HTERT RPE-1 (cell line): ENCODE measurements around the gene PALMD.

ENCODE experiments used
- in situ Hi-C: fragments of 300-500 bp; cut with MboI; formaldehyde crosslinking; loops from 4 replicates; pipeline ENCODE4 v1.14.3; 2020; ENCODE audit warnings: low sequenced_read_pairs

Gene PALMD

DNA sequence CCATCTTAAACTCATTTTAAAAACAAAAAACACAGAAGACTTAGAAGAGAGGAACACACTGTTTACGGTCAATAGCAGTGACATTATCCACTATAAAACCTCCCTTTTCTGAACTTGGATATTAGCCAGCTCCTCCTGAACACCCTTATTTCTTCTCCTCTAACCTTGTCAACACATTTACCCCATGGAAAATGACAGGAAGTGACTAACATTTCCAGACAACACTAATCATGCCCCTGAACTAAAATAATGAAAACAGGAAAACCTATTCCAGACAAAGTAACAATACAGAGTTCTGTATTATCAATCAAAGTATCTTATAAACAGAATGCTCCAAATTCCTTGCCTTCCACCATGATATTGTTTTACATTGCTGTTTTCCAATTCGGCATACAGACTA is 45.3 kb downstream of the PALMD start:
- in situ Hi-C loops, result no loop called here

DNA sequence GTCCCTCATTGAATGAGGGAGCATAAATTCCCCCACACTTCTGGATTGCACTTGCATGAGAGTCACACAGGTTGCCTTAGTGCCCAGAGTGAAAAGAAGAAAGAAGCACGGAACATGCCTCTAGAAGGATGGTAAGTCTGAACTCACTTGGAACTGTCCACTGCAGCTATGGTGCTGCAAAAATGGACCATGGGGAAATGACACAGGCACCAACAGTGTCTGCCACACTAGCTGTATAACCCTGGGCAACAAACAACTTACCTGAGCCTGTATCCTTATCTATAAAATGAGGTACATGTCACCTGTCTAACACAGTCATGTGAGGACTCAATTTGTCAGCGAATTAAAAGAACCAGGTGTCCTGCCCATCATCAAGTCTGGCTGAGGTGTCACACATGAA is 50.7 kb downstream of the PALMD start:
- in situ Hi-C loops, result no loop called here

DNA sequence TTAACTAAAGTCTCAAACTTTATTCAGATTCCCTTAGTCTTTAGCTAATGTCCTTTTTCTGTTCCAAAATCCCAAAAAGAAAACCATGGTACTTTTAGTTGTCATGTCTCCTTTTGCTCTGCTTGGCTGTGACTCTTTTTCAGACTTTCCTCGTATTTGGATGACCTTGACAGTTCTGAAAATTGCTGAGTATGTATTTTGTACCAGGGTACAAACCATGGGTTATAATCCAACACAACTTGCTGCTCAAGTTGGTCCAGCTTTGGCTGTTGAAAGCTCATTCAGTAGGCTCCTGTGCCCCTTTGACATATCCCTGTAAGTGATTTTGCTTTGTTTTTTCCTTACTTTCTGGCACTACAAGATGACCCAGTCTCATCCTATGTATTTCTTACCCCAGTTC is 51.7 kb downstream of the PALMD start:
- in situ Hi-C loops, result no loop called here

DNA sequence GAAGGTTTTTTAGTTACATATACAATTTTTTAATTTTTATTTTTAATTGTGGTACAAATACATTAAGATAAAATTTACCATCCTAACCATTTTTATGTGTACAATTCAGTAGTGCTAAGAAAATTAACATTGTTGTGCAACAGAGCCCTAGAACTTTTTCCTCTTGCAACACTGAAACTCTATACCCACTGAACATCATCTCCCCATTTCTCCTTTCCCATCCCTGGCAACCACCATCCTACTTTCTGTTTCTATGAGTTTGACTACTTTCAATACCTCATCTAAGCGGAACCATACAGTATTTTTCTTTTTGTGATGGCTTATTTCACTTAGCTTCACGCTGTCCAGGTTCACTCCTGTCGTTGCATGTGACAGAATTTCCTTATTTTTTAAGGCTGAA is 54.1 kb downstream of the PALMD start:
- in situ Hi-C loops, result no loop called here

DNA sequence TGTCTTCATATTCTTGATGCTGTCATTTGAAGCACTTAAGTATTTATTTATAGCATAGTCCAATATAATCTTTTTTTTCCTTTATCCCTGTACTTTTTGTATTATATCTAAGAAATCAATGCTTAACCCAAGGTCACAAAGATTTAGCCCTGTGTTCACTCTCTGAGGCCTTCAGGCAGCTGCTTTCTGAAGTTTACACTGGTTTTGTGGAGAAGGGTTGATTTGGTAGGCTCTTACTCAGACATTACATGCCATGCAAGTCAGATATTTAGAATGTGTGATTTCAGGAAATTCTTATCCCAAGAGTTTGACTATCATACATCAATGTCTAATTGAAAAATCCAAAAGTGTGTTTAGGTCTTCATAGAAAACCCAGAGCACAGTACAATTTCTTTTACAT is 56.3 kb downstream of the PALMD start:
- in situ Hi-C loops, result no loop called here

DNA sequence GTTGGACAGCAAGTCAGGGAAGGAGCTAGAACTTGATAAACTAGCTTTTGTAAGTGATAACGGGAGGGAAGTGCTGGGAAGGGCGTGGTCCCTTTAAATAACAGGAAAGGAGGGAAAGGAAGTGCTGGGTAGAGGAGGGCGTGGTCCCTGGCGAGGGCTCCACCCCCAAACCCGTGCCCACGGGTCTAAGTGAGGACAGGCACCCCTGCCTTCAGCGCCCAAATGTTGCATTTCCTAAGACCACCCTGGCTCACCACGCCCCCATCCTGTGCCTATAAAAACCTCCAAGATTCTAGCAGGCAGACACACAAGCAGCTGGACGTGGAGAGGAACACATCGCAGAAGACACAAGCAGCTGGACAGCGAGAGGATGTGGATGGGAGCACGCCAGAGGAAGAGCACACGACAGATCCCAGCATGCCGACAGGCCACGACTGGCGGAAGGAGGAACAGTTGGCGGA is 58.5 kb downstream of the PALMD start:
- in situ Hi-C loops, result no loop called here

DNA sequence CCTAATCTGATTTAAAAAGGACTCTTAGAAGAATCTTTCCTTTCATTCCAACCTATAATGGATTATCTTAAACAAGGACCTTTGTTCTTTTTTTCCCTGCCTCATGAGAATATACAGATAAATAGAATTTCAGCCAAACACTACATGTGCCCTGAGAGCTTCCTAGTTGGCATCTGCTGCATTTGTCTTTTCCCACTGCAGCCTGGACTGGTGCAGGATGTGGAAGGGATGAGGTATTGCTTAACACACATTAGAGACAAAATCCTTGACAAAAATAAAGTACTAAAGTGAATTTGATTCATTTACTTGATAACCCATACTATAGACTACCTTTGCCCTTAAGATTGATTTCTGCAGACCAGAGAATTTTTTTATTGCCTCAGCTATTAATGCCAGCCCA is 59.5 kb downstream of the PALMD start:
- in situ Hi-C loops, result no loop called here

DNA sequence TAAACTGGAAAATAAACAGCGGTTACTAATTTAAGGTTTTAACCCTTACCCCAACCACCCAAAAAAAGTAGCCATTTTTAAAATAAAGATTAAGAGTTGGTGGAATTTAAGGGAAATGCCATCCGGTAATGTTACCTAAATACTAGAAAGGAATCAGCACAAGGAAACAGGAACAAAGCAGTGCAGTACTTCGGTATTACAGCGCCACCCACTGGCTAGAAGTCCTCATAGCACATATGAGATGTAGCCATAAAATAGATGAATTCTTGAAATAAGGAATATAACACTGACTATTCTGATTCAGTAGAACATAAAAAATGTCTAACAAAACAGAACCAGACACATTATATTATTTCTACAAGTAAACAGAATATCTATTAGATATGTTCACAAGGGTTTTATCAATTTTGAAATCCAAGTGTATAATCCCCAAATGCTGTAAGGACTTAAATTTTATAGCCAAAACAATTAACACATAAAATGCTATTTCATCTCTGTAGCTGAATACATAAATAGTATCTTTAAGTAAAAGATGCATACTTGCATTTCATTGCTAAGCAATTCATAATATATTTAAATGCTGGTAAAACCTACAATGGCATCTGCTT is 61.7 kb downstream of the PALMD start:
- in situ Hi-C loops, result no loop called here

DNA sequence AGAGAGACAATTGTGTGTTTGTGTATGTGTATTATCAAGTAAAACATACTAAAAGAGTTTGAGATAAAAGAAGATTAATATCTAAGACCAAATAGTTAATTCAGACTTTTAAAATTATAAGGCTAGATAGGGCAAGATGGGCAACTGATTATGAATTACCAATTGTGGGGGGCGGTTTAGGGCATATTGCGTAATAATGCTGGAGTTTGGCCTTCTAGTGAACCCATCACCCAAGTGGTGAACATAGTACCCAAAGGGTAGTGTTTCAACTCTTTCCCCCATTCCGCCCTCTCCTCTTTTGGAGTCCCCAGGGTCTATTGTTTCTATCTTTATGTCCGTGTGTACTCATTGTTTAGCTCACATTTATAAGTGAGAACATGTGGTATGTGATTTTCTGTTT is 65.1 kb downstream of the PALMD start:
- in situ Hi-C loops, result no loop called here

DNA sequence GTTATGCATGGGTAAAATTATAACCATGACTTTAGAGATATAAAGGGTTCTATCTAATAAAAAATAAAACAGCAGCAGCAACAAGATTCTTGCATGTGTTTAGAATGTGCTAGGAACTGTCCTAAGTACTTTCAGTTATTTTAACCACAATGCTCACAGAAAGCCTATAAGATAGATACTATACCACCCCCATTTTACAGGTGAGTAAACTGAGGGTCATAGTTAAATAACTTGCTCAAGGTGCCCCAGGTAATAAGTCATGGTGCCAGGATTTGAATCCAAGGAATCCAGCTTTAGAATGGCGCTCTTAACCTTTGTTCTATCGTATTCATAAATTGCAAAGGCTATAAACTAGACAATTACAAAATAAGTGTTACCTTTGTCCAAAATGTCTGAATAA is 67.1 kb downstream of the PALMD start:
- in situ Hi-C loops, result no loop called here

DNA sequence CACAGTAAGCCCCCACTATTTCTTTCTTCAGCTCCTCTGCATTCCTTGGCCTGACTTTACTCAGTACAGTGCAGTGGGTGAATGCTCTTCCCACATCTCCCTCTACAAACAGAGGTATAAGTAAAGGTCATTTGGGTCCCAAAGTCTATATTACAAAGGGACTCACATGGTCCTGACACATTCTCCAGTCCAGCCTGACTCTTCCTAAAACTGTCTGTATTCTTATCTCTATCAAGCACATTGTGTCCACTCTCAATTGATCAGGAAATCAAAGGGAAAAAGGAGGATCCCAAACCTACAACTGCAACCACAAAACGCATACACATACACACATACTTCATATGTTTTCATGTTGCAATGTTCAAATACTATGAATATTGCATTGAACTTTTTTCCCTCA is 71.1 kb downstream of the PALMD start:
- in situ Hi-C loops, result no loop called here

DNA sequence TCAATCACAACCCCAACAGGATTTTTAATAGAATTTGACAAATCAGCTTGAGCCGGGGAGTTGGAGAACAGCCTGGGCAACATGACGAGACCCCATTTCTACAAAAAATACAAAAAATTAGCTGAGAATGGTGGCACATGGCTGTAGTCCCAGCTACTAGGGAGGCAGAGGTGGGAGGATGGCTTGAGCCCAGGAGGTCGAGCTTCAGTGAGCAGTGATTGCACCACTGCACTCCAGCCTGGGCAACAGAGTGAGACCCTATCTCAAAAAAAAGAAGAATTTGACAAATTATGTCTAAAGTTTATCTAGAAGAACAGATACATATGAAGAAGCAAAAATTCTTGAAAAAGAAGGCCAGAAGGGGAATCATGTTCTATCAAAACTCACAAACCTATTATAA is 77.3 kb downstream of the PALMD start:
- in situ Hi-C loops, result no loop called here

DNA sequence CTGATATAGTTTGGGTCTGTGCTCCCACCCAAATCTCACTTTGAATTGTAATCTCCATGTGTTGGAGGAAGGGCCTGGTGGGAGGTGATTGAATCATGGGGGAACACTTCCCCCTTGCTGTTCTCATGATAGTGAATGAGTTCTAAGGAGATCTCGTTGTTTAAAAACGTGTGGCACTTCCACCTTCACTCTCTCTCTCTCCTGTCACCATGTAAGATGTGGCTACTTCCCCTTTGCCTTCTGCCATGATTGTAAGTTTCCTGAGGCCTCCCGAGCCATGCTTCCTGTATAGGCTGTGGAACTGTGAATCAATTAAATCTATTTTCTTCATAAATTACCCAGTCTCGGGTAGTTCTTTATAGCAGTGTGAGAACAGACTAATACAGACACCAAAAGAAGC is 80.1 kb downstream of the PALMD start:
- in situ Hi-C loops, result no loop called here

DNA sequence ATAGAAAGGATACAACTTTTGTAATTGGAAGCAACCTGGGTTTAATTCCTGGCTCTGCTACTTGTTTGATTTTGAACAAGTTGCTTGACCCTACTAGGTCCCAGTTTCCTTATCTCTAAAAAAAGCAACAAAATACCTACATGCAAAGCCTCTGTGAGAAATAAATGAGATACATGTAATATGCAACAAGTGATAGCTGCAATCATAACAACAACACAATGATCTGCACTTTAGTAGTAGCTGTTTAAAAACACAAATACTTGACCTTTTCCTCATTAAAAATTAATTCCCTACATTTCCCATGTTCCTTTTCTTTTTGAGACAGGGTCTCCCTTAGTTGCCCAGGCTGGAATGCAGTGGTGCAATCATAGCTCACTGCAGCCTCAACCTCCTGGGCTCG is 80.5 kb downstream of the PALMD start:
- in situ Hi-C loops, result no loop called here

DNA sequence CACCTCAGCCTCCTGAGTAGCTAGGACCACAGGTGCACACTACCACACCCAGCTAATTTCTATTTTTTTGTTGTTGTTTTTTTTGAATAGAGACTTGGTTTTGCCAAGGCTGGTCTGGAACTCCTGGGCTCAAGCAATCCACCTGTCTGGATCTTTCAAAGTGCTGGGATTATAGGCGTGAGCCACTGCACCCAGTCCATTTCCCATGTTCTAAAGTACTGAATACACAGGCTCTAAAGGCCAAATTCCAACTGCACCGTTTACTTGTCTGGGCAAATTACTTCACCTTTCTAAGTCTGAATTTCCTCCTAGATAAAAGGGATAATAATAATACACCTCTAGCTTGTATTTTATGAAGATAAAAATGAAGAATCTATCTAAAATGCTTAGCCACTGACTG is 80.9 kb downstream of the PALMD start:
- in situ Hi-C loops, result no loop called here

DNA sequence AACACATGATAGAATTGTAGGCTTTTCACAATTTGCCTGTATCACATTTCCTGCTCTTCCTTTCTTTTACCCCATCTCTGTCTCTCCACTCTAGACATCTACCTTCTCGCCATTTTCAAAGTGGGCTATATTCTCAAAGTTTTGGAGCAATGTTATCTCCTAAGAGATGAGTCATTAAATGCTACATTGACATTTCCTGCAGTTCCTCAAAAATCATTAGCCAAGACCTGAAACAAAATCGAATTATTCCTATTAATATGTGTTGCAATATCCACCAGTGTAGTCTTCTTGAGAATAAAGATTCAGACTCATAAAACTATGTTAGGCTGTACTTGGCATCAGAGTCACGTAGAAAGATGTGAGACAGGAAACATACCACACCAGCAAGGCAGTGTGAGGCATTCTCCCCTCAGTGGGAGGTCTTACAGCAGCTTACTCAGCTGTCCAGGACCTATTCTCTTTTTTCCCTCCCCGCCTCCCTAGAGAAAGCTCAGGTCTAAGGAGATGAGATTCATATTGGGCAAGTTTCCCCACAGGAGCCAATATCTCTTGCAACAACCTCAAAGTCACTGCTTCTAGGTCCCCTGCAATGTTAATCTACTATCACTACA is 81.8 kb downstream of the PALMD start:
- in situ Hi-C loops, result no loop called here

DNA sequence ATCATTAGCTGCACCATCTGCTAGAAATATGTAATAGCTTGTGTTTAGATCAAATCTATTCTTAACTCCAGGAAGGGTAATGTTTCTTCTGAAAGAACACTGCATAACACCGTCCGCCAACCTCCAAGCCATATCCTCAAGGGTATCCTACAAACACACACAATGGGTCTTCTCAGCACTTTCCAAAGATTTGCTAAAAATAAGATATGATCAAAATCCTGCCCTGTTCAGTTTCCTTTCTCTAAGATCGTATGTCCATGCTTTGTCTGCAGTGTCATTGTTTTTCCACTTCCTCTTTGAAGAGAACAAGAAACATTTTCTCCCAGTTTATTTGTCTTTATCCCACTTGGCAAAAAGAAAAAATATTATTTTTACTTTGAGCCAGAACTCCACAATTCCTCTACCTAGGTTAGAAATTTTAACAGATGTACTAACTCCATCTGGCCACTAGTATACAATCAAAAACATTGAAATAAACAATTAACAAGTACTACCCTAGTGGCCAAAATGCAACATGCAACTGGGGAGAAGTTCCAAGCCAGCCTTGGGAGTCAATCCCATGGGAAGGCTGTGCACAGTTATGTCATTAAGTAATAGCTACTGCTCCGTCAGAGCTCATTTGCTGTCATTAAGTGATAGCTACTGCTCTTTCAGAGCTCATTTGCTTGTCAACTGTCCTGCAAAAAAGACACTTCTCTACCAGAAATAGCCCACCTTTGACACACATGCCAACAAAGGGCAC is 82.8 kb downstream of the PALMD start:
- in situ Hi-C loops, result no loop called here

DNA sequence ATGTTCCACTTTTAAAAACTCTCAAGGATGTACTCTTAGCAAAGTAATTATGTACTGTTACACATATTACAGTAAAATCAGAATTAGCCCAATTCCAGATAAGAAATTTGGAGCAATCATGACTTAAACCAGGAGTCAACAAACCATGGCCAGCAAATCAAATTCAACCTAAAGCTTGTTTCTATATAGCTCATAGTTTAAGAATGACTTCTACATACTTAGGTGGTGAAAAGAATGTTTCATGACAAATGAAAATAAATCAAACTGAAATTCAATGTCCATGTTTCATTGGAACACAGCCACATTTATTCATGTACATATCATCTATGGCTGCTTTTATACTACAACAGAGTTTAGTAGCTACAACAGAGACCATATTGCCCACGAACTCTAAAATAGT is 85.5 kb downstream of the PALMD start:
- in situ Hi-C loops, result no loop called here

DNA sequence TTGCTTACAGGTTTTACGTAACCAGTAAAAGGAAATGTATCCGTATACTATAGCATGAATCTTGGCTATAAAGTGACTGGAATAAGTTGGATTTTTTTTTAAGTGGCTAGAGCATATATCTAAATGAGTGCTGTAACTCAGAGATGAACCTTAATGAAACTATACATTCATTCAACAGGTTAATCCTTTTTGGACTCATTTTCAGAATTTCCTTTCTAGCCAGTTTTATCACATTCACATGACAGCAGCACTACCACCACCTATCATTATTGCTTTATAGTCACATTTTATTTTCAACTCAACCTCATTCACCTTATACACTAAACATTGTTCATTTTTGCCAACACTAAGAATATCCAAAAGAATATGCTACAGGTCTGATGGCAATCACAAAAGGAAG is 89.9 kb downstream of the PALMD start:
- in situ Hi-C loops, result no loop called here

DNA sequence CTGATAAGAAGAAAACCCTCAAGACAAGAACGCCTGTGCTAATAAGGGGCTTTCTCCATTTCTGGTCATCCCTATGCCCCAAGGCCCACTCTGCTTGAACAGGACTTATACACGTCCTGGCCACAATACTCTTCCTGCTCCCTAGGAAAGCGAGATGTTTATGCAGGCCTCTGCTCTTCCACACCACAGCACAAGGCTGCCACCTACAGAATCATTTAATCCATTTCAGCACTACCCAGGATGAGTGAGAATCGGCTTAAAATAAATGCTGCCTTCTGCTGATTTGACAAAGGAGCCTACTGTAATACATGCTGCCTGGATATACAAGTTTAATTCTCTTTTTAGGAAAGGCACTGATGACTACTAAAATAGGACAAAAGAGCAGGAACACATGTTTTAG is 91.1 kb downstream of the PALMD start:
- in situ Hi-C loops, result no loop called here

DNA sequence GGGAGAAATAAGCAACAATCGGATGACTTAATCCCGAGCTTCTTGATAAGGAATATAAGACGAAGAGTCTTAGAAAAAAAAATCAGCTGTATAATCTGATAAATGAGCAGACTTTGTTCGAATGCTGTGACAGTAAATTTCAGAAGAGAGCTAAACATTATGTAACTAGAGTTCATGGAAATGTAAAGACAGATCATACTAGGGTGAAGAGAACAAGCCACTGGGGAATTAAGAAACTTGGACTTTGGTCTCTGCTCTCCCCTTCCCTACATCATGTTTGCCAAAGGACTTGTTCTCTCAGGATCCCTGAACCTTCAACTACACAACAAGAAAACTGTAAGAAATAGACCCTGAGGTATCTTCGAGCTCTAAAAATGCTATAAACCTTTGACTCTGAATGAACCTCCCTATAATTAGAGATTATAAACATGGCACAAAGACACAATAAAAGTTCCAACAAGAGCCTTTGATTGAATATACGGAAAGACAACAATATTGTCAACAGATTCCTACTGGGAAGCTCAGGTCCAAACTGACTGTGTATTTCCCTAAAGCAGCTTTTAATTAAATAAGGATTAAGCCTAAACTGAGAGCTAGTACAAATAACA is 93.0 kb downstream of the PALMD start:
- in situ Hi-C loops, result no loop called here

DNA sequence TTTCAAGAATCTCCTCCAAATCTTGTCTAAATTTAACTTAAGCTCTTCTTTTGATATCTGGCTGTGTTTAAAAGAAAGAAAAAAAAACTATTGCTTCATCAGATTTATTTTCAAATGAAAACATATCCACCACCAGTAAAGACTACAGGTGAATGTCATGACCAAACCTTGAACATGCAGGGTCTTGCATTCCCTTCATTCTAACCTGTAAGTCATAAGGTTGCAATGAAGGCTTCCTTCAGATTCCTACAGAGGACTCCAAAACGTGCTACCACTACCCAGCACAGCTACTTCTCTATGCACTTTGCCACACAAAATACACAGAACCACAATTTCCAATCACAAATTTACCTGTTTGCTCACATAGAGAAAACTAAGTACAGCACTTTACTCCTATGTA is 94.2 kb downstream of the PALMD start:
- in situ Hi-C loops, result no loop called here
